GM21515 (cell line): ENCODE results near the gene ARHGAP21.
"Not testable (repeated sequence)": the region's sequence is repeated elsewhere in the genome, so short reads cannot be mapped to it uniquely, and the experiment has no call there.

ENCODE experiments used
- ATAC-seq: cut with Tn5 transposase; IDR thresholded peaks from one replicate; pipeline ENCODE4 v1.9.1; 2021; ENCODE audit not compliant: unreplicated experiment

The ARHGAP21 gene

GRCh38 chr10:24643679-24644209, 79.9 kb downstream of the ARHGAP21 start:
- no peak for ATAC-seq

GRCh38 chr10:24642921-24643678, 80.6 kb downstream of the ARHGAP21 start:
- ATAC-seq, result peak; percentile 68

DNA sequence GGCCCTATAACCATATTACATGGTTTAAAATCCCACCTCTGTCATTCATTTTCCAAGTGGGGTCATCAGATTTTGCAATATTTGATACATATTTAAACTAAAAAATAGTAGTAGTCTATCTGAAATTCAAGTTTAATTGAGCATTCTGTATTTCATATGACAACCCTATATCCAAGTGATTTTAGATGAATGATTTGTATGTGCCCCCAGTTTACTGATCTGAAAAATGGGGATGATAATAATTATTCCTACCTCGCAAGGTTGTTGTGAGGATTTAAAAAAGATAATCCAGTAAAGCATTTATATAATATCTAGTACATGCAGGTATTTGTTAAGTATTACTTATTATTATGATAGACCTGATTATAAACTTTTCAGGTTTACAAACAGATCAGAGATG, 84.6 kb downstream of the ARHGAP21 start:
- ATAC-seq, result no peak

GRCh38 chr10:24625778-24626177, 97.9 kb downstream of the ARHGAP21 start:
- ATAC-seq, result no peak

- no peak for ATAC-seq
Measured at GRCh38 chr10:24623383-24623782, 100.3 kb downstream of the ARHGAP21 start.

- ATAC-seq, result no peak
Measured at GRCh38 chr10:24622781-24623301, 100.8 kb downstream of the ARHGAP21 start.

DNA sequence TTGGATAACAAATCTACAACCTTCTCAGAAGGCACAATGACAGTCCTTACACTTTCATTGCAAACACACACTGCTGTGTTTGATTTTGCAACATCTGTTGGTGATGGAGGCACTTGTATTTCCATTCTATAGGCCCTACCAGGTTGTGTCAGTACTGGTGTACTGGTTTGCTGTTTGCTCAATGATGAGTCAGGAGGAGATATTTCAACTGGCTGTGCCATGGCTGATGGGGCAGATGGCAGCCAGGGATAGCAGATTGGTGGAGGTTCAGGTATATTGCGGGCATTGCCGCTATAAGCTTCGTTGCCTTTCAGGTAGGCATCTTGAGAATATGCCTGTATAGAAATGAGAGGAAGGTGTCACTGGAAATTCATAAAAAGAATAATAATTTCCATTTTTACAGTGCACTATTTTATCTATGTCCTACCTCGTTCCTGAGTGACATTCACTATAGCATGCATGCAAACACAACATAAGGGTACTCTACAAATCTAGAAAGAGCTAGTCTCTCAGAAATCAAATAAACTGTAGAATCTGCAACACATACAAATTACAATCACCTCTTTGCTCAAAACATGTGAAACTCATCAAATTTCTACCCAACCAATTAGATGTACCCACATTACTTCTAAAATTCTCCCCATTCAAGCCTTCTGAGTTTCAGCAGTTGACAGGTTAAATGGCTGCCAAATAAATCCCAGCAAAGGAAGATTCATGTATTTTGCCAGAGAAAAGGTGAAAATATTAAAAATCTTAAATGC, 102.5 kb downstream of the ARHGAP21 start:
- not testable (repeated sequence) for ATAC-seq

- ATAC-seq, result not testable (repeated sequence)
Measured at GRCh38 chr10:24619994-24620310, 103.7 kb downstream of the ARHGAP21 start.

GRCh38 chr10:24619291-24619993, 104.2 kb downstream of the ARHGAP21 start:
- ATAC-seq, result not testable (repeated sequence)

DNA sequence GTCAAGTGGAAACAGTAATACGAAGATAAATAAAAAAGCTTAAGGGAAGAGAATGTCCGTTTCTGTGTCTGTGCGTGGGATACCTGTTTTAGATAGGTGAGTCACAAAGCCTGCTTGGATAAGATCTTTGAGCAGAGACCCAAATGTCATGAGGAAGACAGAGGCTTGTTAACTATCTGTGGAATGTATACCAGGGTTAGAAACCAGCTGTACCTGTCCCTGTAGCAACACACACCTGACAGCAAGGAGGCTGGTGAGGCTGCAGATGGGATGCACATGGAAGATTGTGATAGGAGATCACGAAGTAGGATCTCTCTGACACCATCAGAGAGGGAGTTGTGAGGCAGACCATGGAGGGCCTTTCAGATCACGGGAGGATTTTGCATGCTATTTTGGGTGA, 105.3 kb downstream of the ARHGAP21 start:
- no peak for ATAC-seq

DNA sequence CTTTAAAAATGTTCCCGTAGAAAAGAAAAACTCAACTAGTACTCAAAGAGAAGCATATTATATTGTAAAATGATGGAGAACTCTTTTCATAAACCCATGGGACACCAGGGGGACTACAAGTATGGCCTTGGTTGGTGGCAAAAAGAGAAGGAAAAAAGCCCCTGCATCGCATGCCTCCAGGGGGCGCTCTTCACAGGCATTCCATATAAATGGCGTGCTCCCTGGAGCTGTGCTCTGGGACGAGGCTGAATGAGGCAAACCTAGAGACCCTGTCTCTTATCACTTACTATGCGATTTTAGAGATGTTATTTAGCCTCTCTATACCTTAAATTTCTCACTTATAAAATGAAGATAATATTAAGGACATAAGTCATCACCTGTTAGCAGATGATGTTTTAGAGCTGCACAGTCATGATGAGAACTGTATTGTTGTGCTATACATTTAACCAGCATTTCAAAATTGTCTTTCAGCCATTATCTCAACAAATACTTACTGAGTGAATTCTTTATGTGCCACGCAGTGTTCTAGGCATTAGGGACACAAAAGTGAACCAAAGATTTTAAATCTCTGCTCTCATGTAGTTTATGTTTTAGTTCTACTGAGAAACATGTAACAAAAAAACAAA, 105.8 kb downstream of the ARHGAP21 start:
- no peak for ATAC-seq

DNA sequence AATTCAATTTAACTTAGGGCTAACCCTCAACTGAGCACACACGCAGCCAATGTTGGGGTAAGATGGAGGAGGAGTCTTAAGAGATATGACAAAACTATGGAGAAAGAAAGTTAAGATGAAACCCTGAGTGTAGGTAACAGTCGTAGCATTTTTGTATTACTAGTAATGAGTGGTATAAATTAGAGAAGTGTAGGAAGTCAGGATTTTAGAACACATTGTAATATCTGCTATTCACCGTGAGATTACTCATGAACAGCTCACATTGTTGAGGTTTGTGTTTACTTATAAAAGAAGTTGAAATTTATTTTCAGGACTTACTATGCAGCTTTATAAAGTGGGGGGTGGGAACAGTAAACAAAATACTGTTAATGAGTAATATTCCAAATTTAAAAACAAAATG, 107.2 kb downstream of the ARHGAP21 start:
- ATAC-seq, result no peak

GRCh38 chr10:24606021-24606420, 117.7 kb downstream of the ARHGAP21 start:
- ATAC-seq, result no peak

DNA sequence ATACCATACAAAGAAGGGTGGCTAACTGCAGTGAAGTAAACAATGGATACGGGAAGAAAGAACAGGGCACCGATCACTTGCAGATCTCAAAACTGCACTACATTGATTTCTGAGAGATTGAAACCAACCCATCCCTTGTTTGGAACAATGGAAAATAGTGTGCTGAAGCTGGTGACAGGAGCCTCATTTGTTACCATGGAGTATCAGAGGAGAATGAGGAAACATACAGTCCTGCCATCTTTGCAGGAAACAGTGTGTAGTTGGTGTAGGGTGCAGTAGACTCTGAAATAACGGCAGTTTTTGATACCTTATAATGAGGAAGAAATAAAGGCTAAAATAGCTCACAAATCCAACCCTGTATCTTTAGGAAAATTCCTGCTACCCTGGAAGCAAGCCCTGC, 118.5 kb downstream of the ARHGAP21 start:
- no peak for ATAC-seq

- ATAC-seq, result no peak
Measured at GRCh38 chr10:24603333-24603732, 120.4 kb downstream of the ARHGAP21 start.

- ATAC-seq, result no peak
Measured at GRCh38 chr10:24597961-24598360, 125.7 kb downstream of the ARHGAP21 start.

GRCh38 chr10:24597426-24597825, 126.3 kb downstream of the ARHGAP21 start:
- ATAC-seq, result no peak

GRCh38 chr10:24596217-24596930, 127.3 kb downstream of the ARHGAP21 start:
- ATAC-seq, result no peak

DNA sequence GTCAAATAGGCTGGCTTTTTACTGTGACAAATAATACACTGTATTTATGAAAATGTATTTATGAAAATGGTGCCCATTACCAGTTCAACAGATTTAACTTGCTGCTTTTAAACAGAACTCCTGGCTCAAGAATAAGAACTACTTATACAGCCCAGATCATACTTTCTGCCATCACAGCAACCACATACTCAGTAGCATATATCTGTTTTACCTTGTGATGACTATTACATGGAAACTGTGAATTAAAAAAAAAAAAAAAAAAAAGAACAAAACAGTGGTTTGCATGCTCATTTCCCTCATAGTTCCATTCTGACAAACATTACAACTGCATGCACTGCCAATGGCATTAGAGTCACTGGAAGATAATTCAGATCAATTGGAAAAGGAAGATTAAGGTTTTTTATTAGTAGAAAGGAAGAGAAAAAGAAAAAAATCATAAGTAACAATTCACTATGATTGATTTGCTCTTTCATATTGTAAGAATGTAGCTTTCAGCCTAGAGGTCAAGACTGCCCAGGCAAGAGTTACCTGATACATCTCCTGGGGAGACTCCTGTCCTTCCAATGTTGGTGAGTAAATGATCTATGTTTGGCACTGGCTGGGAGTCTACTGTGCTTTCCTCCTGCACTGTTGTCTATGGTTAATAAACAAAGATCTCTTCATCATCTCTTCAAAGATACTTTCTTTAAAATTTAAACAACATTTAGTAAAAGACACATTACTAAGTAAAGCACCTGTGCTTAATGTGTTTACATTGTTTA, 132.8 kb downstream of the ARHGAP21 start:
- ATAC-seq, result no peak

DNA sequence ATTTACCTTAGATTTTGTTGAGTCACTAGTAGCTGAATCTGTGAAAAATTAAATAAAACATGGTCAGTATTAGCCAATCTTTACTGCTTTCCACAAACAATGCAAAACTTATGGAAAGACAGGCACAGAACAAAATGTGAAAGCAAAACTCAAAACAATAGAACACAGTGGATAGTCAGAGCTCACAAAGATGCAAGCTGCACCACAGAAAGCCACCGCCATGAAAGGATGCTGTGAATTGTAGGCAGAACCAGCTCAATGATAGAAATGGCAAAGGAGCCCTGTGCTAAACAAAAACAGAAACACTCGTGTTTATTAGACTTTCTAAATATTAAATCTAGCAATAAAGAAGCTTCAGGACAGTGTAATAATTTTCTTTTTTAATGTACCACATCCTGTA, 134.4 kb downstream of the ARHGAP21 start:
- no peak for ATAC-seq
